ENCODE measurements around the gene HEY2.
"Not testable (repeated sequence)": the region's sequence is repeated elsewhere in the genome, so short reads cannot be mapped to it uniquely, and the experiment has no call there.

Gene HEY2

GRCh38 chr6:125749173-125749864 is at the start of gene HEY2:
HEY2 (plus strand) TSS chr6:125749632; CDS start chr6:125749777, 145 bp downstream.
- peak; percentile 82 for DNase-seq
- peak within 1 kb of the TSS; percentile 62 for H3K4me3 ChIP-seq (ENCODE audit: low read depth, low read length)
- no peaks in the 10 kb centered on the region for H3K36me3 ChIP-seq (replicated peaks)
- no peak for TF ChIP-seq CTCF (IDR thresholded peaks at IDR 0.05; ENCODE audit: low read depth, low read length, missing control alignments)
- H3K27ac ChIP-seq = peak within 1 kb of the TSS; percentile 58
- in situ Hi-C loops (cut with HindIII; ENCODE audit: low pct_ligation_motif_present, low sequenced_read_pairs) = no loop called here
- H3K27me3 ChIP-seq (replicated peaks) = no peaks in the 10 kb centered on the region

GRCh38 chr6:125700581-125701353 is 48.7 kb upstream of the HEY2 start:
- Histone ChIP-seq H3K4me3 (ENCODE audit: low read depth, low read length) (no peak overlapping the region), H3K27ac (no peak overlapping the region), H3K27me3 (replicated peaks) (no peaks in the 10 kb centered on the region), H3K36me3 (replicated peaks) (no peaks in the 10 kb centered on the region)
- no peak for DNase-seq
- TF ChIP-seq CTCF (IDR thresholded peaks at IDR 0.05; ENCODE audit: low read depth, low read length, missing control alignments) = no peak
- in situ Hi-C loops (cut with HindIII; ENCODE audit: low pct_ligation_motif_present, low sequenced_read_pairs) = no loop called here

GRCh38 chr6:125701354-125701668 is 48.1 kb upstream of the HEY2 start:
- DNase-seq = no peak
- in situ Hi-C loops (cut with HindIII; ENCODE audit: low pct_ligation_motif_present, low sequenced_read_pairs) = no loop called here
- Histone ChIP-seq H3K27me3 (replicated peaks) (no peaks in the 10 kb centered on the region), H3K27ac (no peak overlapping the region), H3K4me3 (ENCODE audit: low read depth, low read length) (no peak overlapping the region), H3K36me3 (replicated peaks) (no peaks in the 10 kb centered on the region)
- no peak for TF ChIP-seq CTCF (IDR thresholded peaks at IDR 0.05; ENCODE audit: low read depth, low read length, missing control alignments)

- H3K27me3 ChIP-seq (replicated peaks); in situ Hi-C loops (cut with HindIII; ENCODE audit: low pct_ligation_motif_present, low sequenced_read_pairs); DNase-seq; H3K4me3 ChIP-seq (ENCODE audit: low read depth, low read length); H3K27ac ChIP-seq; H3K36me3 ChIP-seq (replicated peaks): not testable (repeated sequence)
Observed at GRCh38 chr6:125703882-125704281, 45.5 kb upstream of the HEY2 start.

GRCh38 chr6:125707615-125708243 is 41.7 kb upstream of the HEY2 start:
- TF ChIP-seq CTCF (IDR thresholded peaks at IDR 0.05; ENCODE audit: low read depth, low read length, missing control alignments) = no peak
- Histone ChIP-seq H3K27ac (no peak overlapping the region), H3K27me3 (replicated peaks) (no peaks in the 10 kb centered on the region), H3K4me3 (ENCODE audit: low read depth, low read length) (no peak overlapping the region), H3K36me3 (replicated peaks) (no peaks in the 10 kb centered on the region)
- in situ Hi-C loops (cut with HindIII; ENCODE audit: low pct_ligation_motif_present, low sequenced_read_pairs) = no loop called here
- no peak for DNase-seq

GRCh38 chr6:125711013-125711675 is 38.3 kb upstream of the HEY2 start:
- in situ Hi-C loops (cut with HindIII; ENCODE audit: low pct_ligation_motif_present, low sequenced_read_pairs) = no loop called here
- no peak overlapping the region for H3K4me3 ChIP-seq (ENCODE audit: low read depth, low read length)
- no peak for TF ChIP-seq CTCF (IDR thresholded peaks at IDR 0.05; ENCODE audit: low read depth, low read length, missing control alignments)
- no peaks in the 10 kb centered on the region for H3K27me3 ChIP-seq (replicated peaks)
- no peak overlapping the region for H3K27ac ChIP-seq
- no peaks in the 10 kb centered on the region for H3K36me3 ChIP-seq (replicated peaks)
- no peak for DNase-seq
